Thyroid gland (tissue), 4 donors: ENCODE measurements around the gene SLC24A3.

ENCODE experiments used
- POLR2A ChIP-seq, 2 donors: fragments of 450-650 bp; IDR thresholded peaks; one replicate each; pipeline ENCODE4 v1.6.1; 2017; ENCODE audit warnings: antibody characterized with exemption in 2 of 2, mild to moderate bottlenecking in 2 of 2, moderate library complexity in 1 of 2
- TF ChIP-seq, protein P1 (sequence below), 6 experiments: fragments of 200-600 bp in 3 of 6; fragments of 450-650 bp in 3 of 6; sonication (generic) in 3 of 6; IDR thresholded peaks; one replicate each; pipeline ENCODE4 v1.5.1; 2016 to 2019; ENCODE audit warnings: antibody characterized with exemption in 6 of 6, mild to moderate bottlenecking in 2 of 6, inconsistent platforms in 1 of 6, moderate library complexity in 1 of 6

DNA sequence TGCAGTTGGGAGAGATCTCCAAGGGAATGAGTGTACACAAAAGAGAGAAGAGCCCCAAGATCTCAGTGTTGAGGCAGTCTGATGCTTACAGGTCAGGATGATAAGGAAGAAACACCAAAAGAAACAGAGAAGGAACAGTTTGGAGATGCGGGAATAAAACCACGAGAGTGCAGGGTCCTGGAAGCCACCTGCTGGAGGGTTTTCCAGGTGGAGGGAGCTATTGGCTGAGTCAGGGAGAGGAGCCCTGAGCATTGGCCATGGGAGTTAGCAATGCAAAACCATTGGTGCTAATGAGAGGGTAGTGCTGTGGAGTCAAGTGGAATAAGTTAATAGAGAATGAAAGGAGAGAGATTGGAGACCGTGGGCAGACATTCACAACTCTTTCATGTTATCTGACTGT lies 506.4 kb downstream of the SLC24A3 start:
- no peak for TF ChIP-seq POLR2A (IDR thresholded peaks at IDR 0.05)
- TF ChIP-seq, protein P1, sequence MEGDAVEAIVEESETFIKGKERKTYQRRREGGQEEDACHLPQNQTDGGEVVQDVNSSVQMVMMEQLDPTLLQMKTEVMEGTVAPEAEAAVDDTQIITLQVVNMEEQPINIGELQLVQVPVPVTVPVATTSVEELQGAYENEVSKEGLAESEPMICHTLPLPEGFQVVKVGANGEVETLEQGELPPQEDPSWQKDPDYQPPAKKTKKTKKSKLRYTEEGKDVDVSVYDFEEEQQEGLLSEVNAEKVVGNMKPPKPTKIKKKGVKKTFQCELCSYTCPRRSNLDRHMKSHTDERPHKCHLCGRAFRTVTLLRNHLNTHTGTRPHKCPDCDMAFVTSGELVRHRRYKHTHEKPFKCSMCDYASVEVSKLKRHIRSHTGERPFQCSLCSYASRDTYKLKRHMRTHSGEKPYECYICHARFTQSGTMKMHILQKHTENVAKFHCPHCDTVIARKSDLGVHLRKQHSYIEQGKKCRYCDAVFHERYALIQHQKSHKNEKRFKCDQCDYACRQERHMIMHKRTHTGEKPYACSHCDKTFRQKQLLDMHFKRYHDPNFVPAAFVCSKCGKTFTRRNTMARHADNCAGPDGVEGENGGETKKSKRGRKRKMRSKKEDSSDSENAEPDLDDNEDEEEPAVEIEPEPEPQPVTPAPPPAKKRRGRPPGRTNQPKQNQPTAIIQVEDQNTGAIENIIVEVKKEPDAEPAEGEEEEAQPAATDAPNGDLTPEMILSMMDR (IDR thresholded peaks at IDR 0.05) = no peak
